ENCODE results near the gene OSBPL2. TPM values are rescaled to one million over a fixed set of nuclear protein-coding genes. Genes with fewer than 3 reads are reported as not detected.

OSBPL2 gene
- total RNA-seq, 2 experiments from 2014 or later, result 52.8 to 54.4 TPM

- no peak for TF ChIP-seq CTCF (IDR thresholded peaks at IDR 0.05)
Measured at GRCh38 chr20:62310757-62311121, 72.4 kb downstream of the OSBPL2 start.

GRCh38 chr20:62311150-62311549 is 72.8 kb downstream of the OSBPL2 start:
- POLR2A ChIA-PET, result no interaction called here
- DNase-seq, result no peak
- H3K27me3 ChIP-seq (ENCODE audit: control insufficient read depth in 1 of 2, insufficient read depth in 2 of 2, low read length in 2 of 2), result no peaks in the 10 kb centered on the region

More at GRCh38 chr20:62310757-62311121, 72.4 kb downstream of the OSBPL2 start:
- POLR2A ChIA-PET, result no interaction called here
- CTCF ChIA-PET, result no interaction called here
- Mint-ChIP-seq H3K9me3 (no peaks in the 10 kb centered on the region), H3K27me3 (no peaks in the 10 kb centered on the region), H3K36me3 (ENCODE audit: low read depth) (peaks cover 24% of the 10 kb centered on the region), H3K4me3 (no peak overlapping the region), H3K27ac (no peak overlapping the region), H3K4me1 (ENCODE audit: low read depth) (no peaks in the 10 kb centered on the region)
- Histone ChIP-seq H3K27me3 (ENCODE audit: control insufficient read depth in 1 of 2, insufficient read depth in 2 of 2, low read length in 2 of 2) (no peaks in the 10 kb centered on the region), H3K4me1 (ENCODE audit: insufficient read depth, low read length) (peaks cover 8% of the 10 kb centered on the region), H3K4me3 (ENCODE audit: low read length) (no peak overlapping the region), H3K27ac (ENCODE audit: low read depth in 1 of 2, low read length in 2 of 2) (no peak overlapping the region), H3K9me3 (ENCODE audit: control insufficient read depth in 1 of 2, insufficient read depth in 1 of 2, low read length in 2 of 2) (no peaks in the 10 kb centered on the region), H3K36me3 (ENCODE audit: insufficient read depth, low read length) (peaks cover 34% of the 10 kb centered on the region)
- ATAC-seq (ENCODE audit: poor library complexity) (no peak), DNase-seq (no peak)
- intact Hi-C loops (cut with DNase I, micrococcal nuclease), result no loop called here

GRCh38 chr20:62311832-62312661 is 73.7 kb downstream of the OSBPL2 start:
- Mint-ChIP-seq H3K27me3 (no peaks in the 10 kb centered on the region), H3K27ac (no peak overlapping the region), H3K9me3 (no peaks in the 10 kb centered on the region), H3K4me3 (no peak overlapping the region), H3K36me3 (ENCODE audit: low read depth) (peaks cover 18% of the 10 kb centered on the region), H3K4me1 (ENCODE audit: low read depth) (no peaks in the 10 kb centered on the region)
- Histone ChIP-seq H3K27me3 (ENCODE audit: control insufficient read depth in 1 of 2, insufficient read depth in 2 of 2, low read length in 2 of 2) (no peaks in the 10 kb centered on the region), H3K36me3 (ENCODE audit: insufficient read depth, low read length) (peaks cover 21% of the 10 kb centered on the region), H3K9me3 (ENCODE audit: control insufficient read depth in 1 of 2, insufficient read depth in 1 of 2, low read length in 2 of 2) (peaks cover 0 to under 1% of the 10 kb centered on the region in 2 experiments), H3K4me3 (ENCODE audit: low read length) (no peak overlapping the region), H3K4me1 (ENCODE audit: insufficient read depth, low read length) (no peaks in the 10 kb centered on the region), H3K27ac (ENCODE audit: low read depth in 1 of 2, low read length in 2 of 2) (no peak overlapping the region)
- POLR2A ChIA-PET, result no interaction called here
- intact Hi-C loops (cut with DNase I, micrococcal nuclease), result no loop called here
- CTCF ChIA-PET, result no interaction called here
- TF ChIP-seq CTCF (IDR thresholded peaks at IDR 0.05), result no peak
- no peak for DNase-seq
- no peak for ATAC-seq (ENCODE audit: poor library complexity)

More at GRCh38 chr20:62311150-62311549, 72.8 kb downstream of the OSBPL2 start:
- Histone ChIP-seq H3K27ac (ENCODE audit: low read depth in 1 of 2, low read length in 2 of 2) (no peak overlapping the region), H3K9me3 (ENCODE audit: control insufficient read depth in 1 of 2, insufficient read depth in 1 of 2, low read length in 2 of 2) (no peaks in the 10 kb centered on the region), H3K4me1 (ENCODE audit: insufficient read depth, low read length) (peaks cover 4% of the 10 kb centered on the region), H3K36me3 (ENCODE audit: insufficient read depth, low read length) (peaks cover 30% of the 10 kb centered on the region), H3K4me3 (ENCODE audit: low read length) (no peak overlapping the region)
- CTCF ChIA-PET, result no interaction called here
- Mint-ChIP-seq H3K27me3 (no peaks in the 10 kb centered on the region), H3K36me3 (ENCODE audit: low read depth) (peaks cover 23% of the 10 kb centered on the region), H3K9me3 (no peaks in the 10 kb centered on the region), H3K4me1 (ENCODE audit: low read depth) (no peaks in the 10 kb centered on the region), H3K27ac (no peak overlapping the region), H3K4me3 (no peak overlapping the region)
- no peak for ATAC-seq (ENCODE audit: poor library complexity)
- TF ChIP-seq CTCF (IDR thresholded peaks at IDR 0.05), result no peak
- intact Hi-C loops (cut with DNase I, micrococcal nuclease), result no loop called here
